HepG2 (cell line): ENCODE measurements around the gene SMAD7. TPM values are rescaled to one million over a fixed set of nuclear protein-coding genes. Genes with fewer than 3 reads are reported as not detected.

Experiments used
- CERS6 ChIP-seq: sonication (generic); formaldehyde crosslinking; IDR thresholded peaks from 2 replicates; pipeline ENCODE4 v1.5.0; 2020; ENCODE audit warnings: missing genetic modification reagents
- IKZF5 ChIP-seq: IDR thresholded peaks from 2 replicates; pipeline ENCODE4 v1.6.1; 2018; ENCODE audit warnings: missing genetic modification reagents, mild to moderate bottlenecking, missing compliant biosample characterization
- MAFK ChIP-seq, 2 experiments: IDR thresholded peaks in 1 of 2; conservative IDR thresholded peaks in 1 of 2; 2 replicates each; pipeline ENCODE4 v1.6.1; 2011; ENCODE audit warnings: improper control_type of control experiment in 2 of 2, low read length in 2 of 2
- PRPF4 ChIP-seq: fragments of 200-400 bp; formaldehyde crosslinking; IDR thresholded peaks from 2 replicates; pipeline ENCODE4 v1.6.1; 2016; ENCODE audit warnings: low read length, low read depth; ENCODE audit not compliant: poor library complexity, severe bottlenecking
- TSC22D2 ChIP-seq: sonication (generic); formaldehyde crosslinking; IDR thresholded peaks from 2 replicates; pipeline ENCODE4 v1.5.1; 2020; ENCODE audit warnings: missing genetic modification reagents, mild to moderate bottlenecking, borderline replicate concordance
- ZNF318 ChIP-seq: sonication (generic); formaldehyde crosslinking; IDR thresholded peaks from 2 replicates; pipeline ENCODE4 v1.4.0; 2020; ENCODE audit warnings: mild to moderate bottlenecking, missing genetic modification reagents
- polyA plus RNA-seq, 8 experiments: library from polyadenylated mRNA; depleted of rRNA in 3 of 8; stranded (reverse) in 7 of 8; unstranded in 1 of 8; fragments of >200 nt; fragmentation: Illumina TruSeq in 4 of 8; extraction: Trizol in 4 of 8; gene quantifications; 2 replicates each; pipeline versions ENCODE4 v1.2.1 to v1.2.3, GENCODE V29; 2011 to 2016; ENCODE audit warnings: low read depth in 4 of 8, missing spikeins in 1 of 8, mixed read lengths in 1 of 8; ENCODE audit not compliant: insufficient read depth in 1 of 8
- total RNA-seq, 5 experiments: library from RNA; depleted of rRNA; stranded (reverse); fragments of >200 nt; fragmentation: Illumina TruSeq; extraction: Trizol; gene quantifications; 2 replicates each; pipeline ENCODE4 v1.2.3, GENCODE V29; 2016; ENCODE audit warnings: low read depth in 1 of 5
- TF ChIP-seq, protein P1 (sequence below): sonication (generic); formaldehyde crosslinking; IDR thresholded peaks from one replicate; pipeline ENCODE4 v1.5.1; 2020; ENCODE audit warnings: mild to moderate bottlenecking, missing genetic modification reagents; ENCODE audit errors: not compliant biosample characterization

SMAD7 gene
- total and polyA plus RNA-seq, 2 of the 13 experiments (the other 11 are each of a cell fraction or from before 2014, with no cell fraction given): 17.4 to 24.7 TPM

DNA sequence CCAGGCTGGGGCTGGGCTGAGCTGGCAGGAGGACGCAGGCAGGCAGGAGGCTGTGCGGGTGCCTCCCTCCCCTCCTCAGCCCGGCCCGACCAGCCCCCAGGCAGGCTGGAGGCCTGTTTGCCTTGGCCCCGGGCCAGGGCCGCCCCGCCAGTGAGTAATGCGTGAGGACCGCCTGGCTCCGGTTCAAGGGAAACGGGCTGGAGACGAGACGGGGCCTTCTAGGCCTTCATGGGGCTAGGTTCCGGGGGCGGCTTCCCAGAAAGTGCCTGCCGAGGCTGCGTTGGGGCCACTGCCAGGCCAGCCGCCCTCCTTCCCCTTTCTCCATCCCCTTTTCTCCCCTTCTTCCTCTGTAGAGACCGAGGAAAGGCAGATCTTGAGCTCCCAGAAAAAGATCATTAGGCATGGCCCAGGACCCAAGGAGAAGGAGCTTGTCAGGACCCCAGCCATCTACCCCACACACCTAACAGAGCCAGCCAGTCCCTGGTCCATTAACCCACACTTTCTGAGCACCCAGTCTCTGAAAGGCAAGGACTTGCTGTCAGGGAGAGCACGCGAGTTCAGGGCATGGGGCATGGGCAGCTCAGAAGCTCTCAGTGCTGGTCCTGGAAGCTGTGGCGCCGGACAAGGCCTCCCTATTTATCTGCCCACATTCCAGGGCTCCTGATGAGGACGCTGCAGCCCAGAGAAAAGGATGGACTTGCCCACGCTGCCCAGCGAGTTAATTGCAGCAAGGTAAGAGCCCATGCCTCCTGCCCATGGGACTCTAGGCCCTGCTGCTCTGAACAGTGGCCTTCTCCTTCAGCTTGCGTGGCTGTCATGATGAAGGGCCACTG is 48.5 kb downstream of the SMAD7 start (continued):
- no peak for TF ChIP-seq PRPF4
- peak; percentile 82; the same call in 1 of the 2 replicates for TF ChIP-seq IKZF5
- TF ChIP-seq MAFK (conservative IDR thresholded peaks at IDR 0.05 in 1 of 2, IDR thresholded peaks at IDR 0.05 in 1 of 2; ENCODE audit: low read length in 2 of 2): no peak
- no peak for TF ChIP-seq CERS6 (CRISPR knock-in tag)
- TF ChIP-seq ZNF318 (CRISPR knock-in tag): no peak
- no peak for TF ChIP-seq TSC22D2 (CRISPR knock-in tag)
- TF ChIP-seq, protein P1, sequence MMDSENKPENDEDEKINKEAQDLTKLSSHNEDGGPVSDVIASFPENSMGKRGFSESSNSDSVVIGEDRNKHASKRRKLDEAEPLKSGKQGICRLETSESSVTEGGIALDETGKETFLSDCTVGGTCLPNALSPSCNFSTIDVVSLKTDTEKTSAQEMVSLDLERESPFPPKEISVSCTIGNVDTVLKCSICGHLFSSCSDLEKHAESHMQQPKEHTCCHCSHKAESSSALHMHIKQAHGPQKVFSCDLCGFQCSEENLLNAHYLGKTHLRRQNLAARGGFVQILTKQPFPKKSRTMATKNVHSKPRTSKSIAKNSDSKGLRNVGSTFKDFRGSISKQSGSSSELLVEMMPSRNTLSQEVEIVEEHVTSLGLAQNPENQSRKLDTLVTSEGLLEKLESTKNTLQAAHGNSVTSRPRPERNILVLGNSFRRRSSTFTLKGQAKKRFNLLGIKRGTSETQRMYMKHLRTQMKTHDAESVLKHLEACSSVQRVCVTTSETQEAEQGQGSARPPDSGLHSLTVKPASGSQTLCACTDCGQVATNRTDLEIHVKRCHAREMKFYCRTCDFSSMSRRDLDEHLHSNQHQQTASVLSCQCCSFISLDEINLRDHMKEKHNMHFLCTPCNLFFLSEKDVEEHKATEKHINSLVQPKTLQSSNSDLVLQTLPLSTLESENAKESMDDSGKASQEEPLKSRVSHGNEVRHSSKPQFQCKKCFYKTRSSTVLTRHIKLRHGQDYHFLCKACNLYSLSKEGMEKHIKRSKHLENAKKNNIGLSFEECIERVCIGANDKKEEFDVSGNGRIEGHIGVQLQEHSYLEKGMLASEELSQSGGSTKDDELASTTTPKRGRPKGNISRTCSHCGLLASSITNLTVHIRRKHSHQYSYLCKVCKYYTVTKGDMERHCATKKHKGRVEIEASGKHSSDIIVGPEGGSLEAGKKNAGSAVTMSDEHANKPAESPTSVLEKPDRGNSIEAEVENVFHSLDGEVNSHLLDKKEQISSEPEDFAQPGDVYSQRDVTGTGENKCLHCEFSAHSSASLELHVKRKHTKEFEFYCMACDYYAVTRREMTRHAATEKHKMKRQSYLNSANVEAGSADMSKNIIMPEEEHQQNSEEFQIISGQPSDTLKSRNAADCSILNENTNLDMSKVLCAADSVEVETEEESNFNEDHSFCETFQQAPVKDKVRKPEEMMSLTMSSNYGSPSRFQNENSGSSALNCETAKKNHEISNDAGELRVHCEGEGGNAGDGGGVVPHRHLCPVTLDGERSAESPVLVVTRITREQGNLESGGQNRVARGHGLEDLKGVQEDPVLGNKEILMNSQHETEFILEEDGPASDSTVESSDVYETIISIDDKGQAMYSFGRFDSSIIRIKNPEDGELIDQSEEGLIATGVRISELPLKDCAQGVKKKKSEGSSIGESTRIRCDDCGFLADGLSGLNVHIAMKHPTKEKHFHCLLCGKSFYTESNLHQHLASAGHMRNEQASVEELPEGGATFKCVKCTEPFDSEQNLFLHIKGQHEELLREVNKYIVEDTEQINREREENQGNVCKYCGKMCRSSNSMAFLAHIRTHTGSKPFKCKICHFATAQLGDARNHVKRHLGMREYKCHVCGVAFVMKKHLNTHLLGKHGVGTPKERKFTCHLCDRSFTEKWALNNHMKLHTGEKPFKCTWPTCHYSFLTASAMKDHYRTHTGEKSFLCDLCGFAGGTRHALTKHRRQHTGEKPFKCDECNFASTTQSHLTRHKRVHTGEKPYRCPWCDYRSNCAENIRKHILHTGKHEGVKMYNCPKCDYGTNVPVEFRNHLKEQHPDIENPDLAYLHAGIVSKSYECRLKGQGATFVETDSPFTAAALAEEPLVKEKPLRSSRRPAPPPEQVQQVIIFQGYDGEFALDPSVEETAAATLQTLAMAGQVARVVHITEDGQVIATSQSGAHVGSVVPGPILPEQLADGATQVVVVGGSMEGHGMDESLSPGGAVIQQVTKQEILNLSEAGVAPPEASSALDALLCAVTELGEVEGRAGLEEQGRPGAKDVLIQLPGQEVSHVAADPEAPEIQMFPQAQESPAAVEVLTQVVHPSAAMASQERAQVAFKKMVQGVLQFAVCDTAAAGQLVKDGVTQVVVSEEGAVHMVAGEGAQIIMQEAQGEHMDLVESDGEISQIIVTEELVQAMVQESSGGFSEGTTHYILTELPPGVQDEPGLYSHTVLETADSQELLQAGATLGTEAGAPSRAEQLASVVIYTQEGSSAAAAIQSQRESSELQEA (CRISPR knock-in tag): no peak
